ENCODE results near the gene BOD1. TPM values are rescaled to one million over a fixed set of nuclear protein-coding genes. Genes with fewer than 3 reads are reported as not detected.

The BOD1 gene
- total RNA-seq, result 41.8 TPM

- Histone ChIP-seq H3K9me3 (ENCODE audit: control insufficient read depth in 3 of 3, low read length in 3 of 3) (no peaks in the 10 kb centered on the region), H3K4me1 (ENCODE audit: control insufficient read depth in 3 of 3, insufficient read depth in 3 of 3, low read length in 3 of 3) (peaks cover 28 to 39% (median 32%) of the 10 kb centered on the region in 3 donors), H3K27ac (ENCODE audit: low read depth, low read length) (peak within 1 kb of the TSS; percentile 96), H3K4me3 (ENCODE audit: low read length in 3 of 3) (peak within 1 kb of the TSS; percentile 80 to 92 (median 82)), H3K9ac (ENCODE audit: low read depth in 1 of 3, low read length in 3 of 3) (peak within 1 kb of the TSS; percentile 88 to 91 (median 88)), H3K27me3 (ENCODE audit: control insufficient read depth in 3 of 3, insufficient read depth in 3 of 3, low read length in 3 of 3) (no peaks in the 10 kb centered on the region), H3K36me3 (ENCODE audit: control insufficient read depth in 3 of 3, insufficient read depth in 3 of 3, low read length in 3 of 3) (peaks cover 4 to 16% (median 15%) of the 10 kb centered on the region in 3 donors)
Measured at GRCh38 chr5:173616577-173617118, at the start of gene BOD1. Gene BOD1, minus strand, starts transcription at chr5:173616650. Its CDS starts 214 bp downstream, at chr5:173616436.

- H3K4me1 ChIP-seq (ENCODE audit: control insufficient read depth in 3 of 3, insufficient read depth in 3 of 3, low read length in 3 of 3), result peaks cover 6 to 11% (median 7%) of the 10 kb centered on the region in 3 donors
- no peak overlapping the region for H3K9ac ChIP-seq (ENCODE audit: low read depth in 1 of 3, low read length in 3 of 3)
- H3K27ac ChIP-seq (ENCODE audit: low read depth, low read length), result no peak overlapping the region
- peaks cover 0 to 8% (median 0%) of the 10 kb centered on the region in 3 donors for H3K9me3 ChIP-seq (ENCODE audit: control insufficient read depth in 3 of 3, low read length in 3 of 3)
- no peaks in the 10 kb centered on the region for H3K36me3 ChIP-seq (ENCODE audit: control insufficient read depth in 3 of 3, insufficient read depth in 3 of 3, low read length in 3 of 3)
- no peak overlapping the region for H3K4me3 ChIP-seq (ENCODE audit: low read length in 3 of 3)
- H3K27me3 ChIP-seq (ENCODE audit: control insufficient read depth in 3 of 3, insufficient read depth in 3 of 3, low read length in 3 of 3), result no peaks in the 10 kb centered on the region
Measured at GRCh38 chr5:173665326-173665725, 48.9 kb upstream of the BOD1 start.

GRCh38 chr5:173664154-173664526, 47.7 kb upstream of the BOD1 start:
- Histone ChIP-seq H3K36me3 (ENCODE audit: control insufficient read depth in 3 of 3, insufficient read depth in 3 of 3, low read length in 3 of 3) (no peaks in the 10 kb centered on the region), H3K4me3 (ENCODE audit: low read length in 3 of 3) (no peak overlapping the region), H3K9ac (ENCODE audit: low read depth in 1 of 3, low read length in 3 of 3) (no peak overlapping the region), H3K27me3 (ENCODE audit: control insufficient read depth in 3 of 3, insufficient read depth in 3 of 3, low read length in 3 of 3) (no peaks in the 10 kb centered on the region), H3K27ac (ENCODE audit: low read depth, low read length) (no peak overlapping the region), H3K9me3 (ENCODE audit: control insufficient read depth in 3 of 3, low read length in 3 of 3) (peaks cover 0 to 10% (median 0%) of the 10 kb centered on the region in 3 donors), H3K4me1 (ENCODE audit: control insufficient read depth in 3 of 3, insufficient read depth in 3 of 3, low read length in 3 of 3) (peaks cover 3 to 7% (median 4%) of the 10 kb centered on the region in 3 donors)

GRCh38 chr5:173663352-173664153, 47.1 kb upstream of the BOD1 start:
- Histone ChIP-seq H3K36me3 (ENCODE audit: control insufficient read depth in 3 of 3, insufficient read depth in 3 of 3, low read length in 3 of 3) (no peaks in the 10 kb centered on the region), H3K4me1 (ENCODE audit: control insufficient read depth in 3 of 3, insufficient read depth in 3 of 3, low read length in 3 of 3) (peaks cover 3 to 10% (median 7%) of the 10 kb centered on the region in 3 donors), H3K9me3 (ENCODE audit: control insufficient read depth in 3 of 3, low read length in 3 of 3) (peaks cover 0 to 5% (median 0%) of the 10 kb centered on the region in 3 donors), H3K9ac (ENCODE audit: low read depth in 1 of 3, low read length in 3 of 3) (no peak overlapping the region), H3K4me3 (ENCODE audit: low read length in 3 of 3) (no peak overlapping the region), H3K27ac (ENCODE audit: low read depth, low read length) (no peak overlapping the region), H3K27me3 (ENCODE audit: control insufficient read depth in 3 of 3, insufficient read depth in 3 of 3, low read length in 3 of 3) (no peaks in the 10 kb centered on the region)

- H3K36me3 ChIP-seq (ENCODE audit: control insufficient read depth in 3 of 3, insufficient read depth in 3 of 3, low read length in 3 of 3), result no peaks in the 10 kb centered on the region
- H3K4me1 ChIP-seq (ENCODE audit: control insufficient read depth in 3 of 3, insufficient read depth in 3 of 3, low read length in 3 of 3), result peaks cover 3 to 15% (median 12%) of the 10 kb centered on the region in 3 donors
- H3K27ac ChIP-seq (ENCODE audit: low read depth, low read length), result no peak overlapping the region
- H3K9me3 ChIP-seq (ENCODE audit: control insufficient read depth in 3 of 3, low read length in 3 of 3), result peaks cover 0 to 3% (median 0%) of the 10 kb centered on the region in 3 donors
- H3K9ac ChIP-seq (ENCODE audit: low read depth in 1 of 3, low read length in 3 of 3), result no peak overlapping the region
- no peaks in the 10 kb centered on the region for H3K27me3 ChIP-seq (ENCODE audit: control insufficient read depth in 3 of 3, insufficient read depth in 3 of 3, low read length in 3 of 3)
- H3K4me3 ChIP-seq (ENCODE audit: low read length in 3 of 3), result no peak overlapping the region
Measured at GRCh38 chr5:173662581-173663351, 46.3 kb upstream of the BOD1 start.

- H3K36me3 ChIP-seq (ENCODE audit: control insufficient read depth in 3 of 3, insufficient read depth in 3 of 3, low read length in 3 of 3), result no peaks in the 10 kb centered on the region
- no peak overlapping the region for H3K9ac ChIP-seq (ENCODE audit: low read depth in 1 of 3, low read length in 3 of 3)
- peaks cover 3 to 21% (median 12%) of the 10 kb centered on the region in 3 donors for H3K4me1 ChIP-seq (ENCODE audit: control insufficient read depth in 3 of 3, insufficient read depth in 3 of 3, low read length in 3 of 3)
- peaks cover 0 to 3% (median 0%) of the 10 kb centered on the region in 3 donors for H3K9me3 ChIP-seq (ENCODE audit: control insufficient read depth in 3 of 3, low read length in 3 of 3)
- H3K4me3 ChIP-seq (ENCODE audit: low read length in 3 of 3), result no peak overlapping the region
- no peak overlapping the region for H3K27ac ChIP-seq (ENCODE audit: low read depth, low read length)
- no peaks in the 10 kb centered on the region for H3K27me3 ChIP-seq (ENCODE audit: control insufficient read depth in 3 of 3, insufficient read depth in 3 of 3, low read length in 3 of 3)
Measured at GRCh38 chr5:173660481-173661280, 44.2 kb upstream of the BOD1 start.

GRCh38 chr5:173659423-173659822, 43.0 kb upstream of the BOD1 start:
- Histone ChIP-seq H3K4me3 (ENCODE audit: low read length in 3 of 3) (no peak overlapping the region), H3K9ac (ENCODE audit: low read depth in 1 of 3, low read length in 3 of 3) (no peak overlapping the region), H3K27ac (ENCODE audit: low read depth, low read length) (no peak overlapping the region), H3K27me3 (ENCODE audit: control insufficient read depth in 3 of 3, insufficient read depth in 3 of 3, low read length in 3 of 3) (no peaks in the 10 kb centered on the region), H3K9me3 (ENCODE audit: control insufficient read depth in 3 of 3, low read length in 3 of 3) (peaks cover 0 to 3% (median 0%) of the 10 kb centered on the region in 3 donors), H3K36me3 (ENCODE audit: control insufficient read depth in 3 of 3, insufficient read depth in 3 of 3, low read length in 3 of 3) (no peaks in the 10 kb centered on the region), H3K4me1 (ENCODE audit: control insufficient read depth in 3 of 3, insufficient read depth in 3 of 3, low read length in 3 of 3) (peaks cover 3 to 21% (median 12%) of the 10 kb centered on the region in 3 donors)

GRCh38 chr5:173657741-173658356, 41.4 kb upstream of the BOD1 start:
- no peaks in the 10 kb centered on the region for H3K27me3 ChIP-seq (ENCODE audit: control insufficient read depth in 3 of 3, insufficient read depth in 3 of 3, low read length in 3 of 3)
- H3K9me3 ChIP-seq (ENCODE audit: control insufficient read depth in 3 of 3, low read length in 3 of 3), result peaks cover 0 to 3% (median 0%) of the 10 kb centered on the region in 3 donors
- H3K27ac ChIP-seq (ENCODE audit: low read depth, low read length), result peak overlapping the region; percentile 43
- peak overlapping the region in 1 of 3 donors; percentile 47 for H3K9ac ChIP-seq (ENCODE audit: low read depth in 1 of 3, low read length in 3 of 3)
- no peaks in the 10 kb centered on the region for H3K36me3 ChIP-seq (ENCODE audit: control insufficient read depth in 3 of 3, insufficient read depth in 3 of 3, low read length in 3 of 3)
- H3K4me1 ChIP-seq (ENCODE audit: control insufficient read depth in 3 of 3, insufficient read depth in 3 of 3, low read length in 3 of 3), result peaks cover 3 to 21% (median 12%) of the 10 kb centered on the region in 3 donors
- H3K4me3 ChIP-seq (ENCODE audit: low read length in 3 of 3), result peak overlapping the region in 2 of 3 donors; percentile 14 to 24

- H3K36me3 ChIP-seq (ENCODE audit: control insufficient read depth in 3 of 3, insufficient read depth in 3 of 3, low read length in 3 of 3), result no peaks in the 10 kb centered on the region
- no peak overlapping the region for H3K4me3 ChIP-seq (ENCODE audit: low read length in 3 of 3)
- H3K27ac ChIP-seq (ENCODE audit: low read depth, low read length), result no peak overlapping the region
- H3K4me1 ChIP-seq (ENCODE audit: control insufficient read depth in 3 of 3, insufficient read depth in 3 of 3, low read length in 3 of 3), result peaks cover 0 to 17% (median 5%) of the 10 kb centered on the region in 3 donors
- H3K9me3 ChIP-seq (ENCODE audit: control insufficient read depth in 3 of 3, low read length in 3 of 3), result peaks cover 0 to 3% (median 0%) of the 10 kb centered on the region in 3 donors
- H3K27me3 ChIP-seq (ENCODE audit: control insufficient read depth in 3 of 3, insufficient read depth in 3 of 3, low read length in 3 of 3), result no peaks in the 10 kb centered on the region
- H3K9ac ChIP-seq (ENCODE audit: low read depth in 1 of 3, low read length in 3 of 3), result no peak overlapping the region
Measured at GRCh38 chr5:173655196-173655797, 38.8 kb upstream of the BOD1 start.

Measured in skeletal muscle tissue (tissue), 4 donors.